AG04449 (cell line): ENCODE results near the gene XPR1.
"Not testable (repeated sequence)": the region's sequence is repeated elsewhere in the genome, so short reads cannot be mapped to it uniquely, and the experiment has no call there.

Experiments used
- CTCF ChIA-PET: fragments of 350-600 bp; formaldehyde crosslinking; extraction: SDS; loops from one replicate; lab custom pipeline; 2021; ENCODE audit warnings: antibody characterized with exemption; lab: Yijun Ruan, JAX
- POLR2A ChIA-PET: fragments of 400-600, 350-600 bp; formaldehyde crosslinking; extraction: SDS; loops from one replicate; lab custom pipeline; 2020; ENCODE audit warnings: antibody characterized with exemption, inconsistent platforms; lab: Yijun Ruan, JAX
- DNase-seq: peaks from one replicate; pipeline ENCODE4 v3.0.0-alpha.2; 2010; ENCODE audit warnings: low read depth, low spot score
- H3K4me3 ChIP-seq: 2 replicates; pipeline ENCODE4 v1.5.1; 2011; ENCODE audit warnings: low read depth, mild to moderate bottlenecking, control low read depth, low read length
- TF ChIP-seq, protein P1 (sequence below): IDR thresholded peaks from one replicate; pipeline ENCODE4 v1.5.1; 2011; ENCODE audit warnings: mild to moderate bottlenecking, moderate library complexity, low read length, control low read depth, inconsistent platforms; ENCODE audit not compliant: insufficient read depth; ENCODE audit errors: missing control alignments

The XPR1 gene

DNA sequence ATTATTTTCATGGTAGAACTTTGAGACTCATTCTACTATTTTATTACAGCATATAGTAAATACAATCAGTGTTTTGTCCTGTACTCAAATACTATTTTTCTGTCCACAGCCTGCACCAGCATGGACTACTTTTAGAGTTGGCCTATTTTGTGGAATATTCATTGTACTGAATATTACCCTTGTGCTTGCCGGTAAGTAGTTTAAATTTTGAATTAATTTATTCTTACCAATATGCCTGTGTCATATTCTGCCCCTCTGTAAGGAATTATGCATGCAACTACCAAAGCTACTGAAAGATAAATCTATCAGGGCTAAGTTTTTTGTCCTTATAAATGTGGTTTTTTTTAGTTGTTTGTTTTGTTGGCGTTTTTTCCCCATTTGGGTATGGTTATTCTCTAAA is 179.5 kb downstream of the XPR1 start:
- CTCF ChIA-PET: interaction anchor here (0.8 kb wide), 1 partner anchor 275 kb away, joined by 3 read pairs; no protein-coding TSS in a partner anchor
- POLR2A ChIA-PET: no interaction called here
- no peak for DNase-seq

DNA sequence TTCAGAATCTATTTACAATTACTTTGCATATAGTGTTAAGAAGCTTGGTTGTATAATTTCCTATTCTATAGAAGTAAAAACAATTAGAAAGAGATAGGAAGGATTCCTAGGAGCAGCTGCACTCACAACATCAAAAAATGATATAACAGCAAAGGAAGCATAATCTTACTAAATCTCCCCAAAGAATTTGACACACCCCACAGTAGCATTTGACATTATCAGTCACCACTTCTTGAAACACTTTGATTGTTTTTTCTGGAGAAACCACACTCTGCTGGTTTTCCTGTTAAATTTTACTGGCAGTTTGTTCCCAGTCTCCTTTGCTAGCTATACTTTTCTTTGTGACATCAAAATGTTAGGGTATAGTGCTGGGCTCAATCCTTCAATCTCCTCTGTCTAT is 180.1 kb downstream of the XPR1 start:
- H3K4me3 ChIP-seq: no peak overlapping the region
- CTCF ChIA-PET: interaction anchor here (0.8 kb wide), 1 partner anchor 276 kb away, joined by 3 read pairs; no protein-coding TSS in a partner anchor
- TF ChIP-seq, protein P1, sequence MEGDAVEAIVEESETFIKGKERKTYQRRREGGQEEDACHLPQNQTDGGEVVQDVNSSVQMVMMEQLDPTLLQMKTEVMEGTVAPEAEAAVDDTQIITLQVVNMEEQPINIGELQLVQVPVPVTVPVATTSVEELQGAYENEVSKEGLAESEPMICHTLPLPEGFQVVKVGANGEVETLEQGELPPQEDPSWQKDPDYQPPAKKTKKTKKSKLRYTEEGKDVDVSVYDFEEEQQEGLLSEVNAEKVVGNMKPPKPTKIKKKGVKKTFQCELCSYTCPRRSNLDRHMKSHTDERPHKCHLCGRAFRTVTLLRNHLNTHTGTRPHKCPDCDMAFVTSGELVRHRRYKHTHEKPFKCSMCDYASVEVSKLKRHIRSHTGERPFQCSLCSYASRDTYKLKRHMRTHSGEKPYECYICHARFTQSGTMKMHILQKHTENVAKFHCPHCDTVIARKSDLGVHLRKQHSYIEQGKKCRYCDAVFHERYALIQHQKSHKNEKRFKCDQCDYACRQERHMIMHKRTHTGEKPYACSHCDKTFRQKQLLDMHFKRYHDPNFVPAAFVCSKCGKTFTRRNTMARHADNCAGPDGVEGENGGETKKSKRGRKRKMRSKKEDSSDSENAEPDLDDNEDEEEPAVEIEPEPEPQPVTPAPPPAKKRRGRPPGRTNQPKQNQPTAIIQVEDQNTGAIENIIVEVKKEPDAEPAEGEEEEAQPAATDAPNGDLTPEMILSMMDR: no peak
- no peak for DNase-seq
- POLR2A ChIA-PET: no interaction called here

More for the DNA sequence above, 179.5 kb downstream of the XPR1 start:
- TF ChIP-seq, protein P1: no peak
- H3K4me3 ChIP-seq: no peak overlapping the region

DNA sequence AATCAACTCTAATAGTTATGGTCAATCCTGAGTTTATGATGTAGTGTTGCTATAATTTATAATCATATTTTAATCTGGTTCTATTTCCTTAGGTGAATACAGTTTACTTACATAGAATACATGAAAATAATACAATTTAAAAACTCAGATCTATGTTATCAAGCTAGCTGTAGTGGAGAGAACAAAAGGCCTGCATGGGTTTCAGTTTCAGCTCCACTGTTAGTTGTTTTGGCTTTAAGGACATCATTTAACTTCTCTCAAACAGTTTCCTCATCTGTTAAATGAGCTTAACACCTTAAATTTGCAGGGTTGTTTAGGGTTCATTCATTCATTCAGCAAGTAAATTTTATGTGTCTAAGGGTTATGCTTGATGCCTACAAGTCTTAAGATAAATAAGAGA is 182.4 kb downstream of the XPR1 start:
- H3K4me3 ChIP-seq: no peak overlapping the region
- ChIA-PET CTCF (interaction anchor here (0.6 to 1.1 kb wide), 3 partner anchors 40 to 281 kb away, joined by 3 to 6 read pairs (median 3); no protein-coding TSS in a partner anchor), POLR2A (no interaction called here)
- TF ChIP-seq, protein P1: no peak
- DNase-seq: no peak

DNA sequence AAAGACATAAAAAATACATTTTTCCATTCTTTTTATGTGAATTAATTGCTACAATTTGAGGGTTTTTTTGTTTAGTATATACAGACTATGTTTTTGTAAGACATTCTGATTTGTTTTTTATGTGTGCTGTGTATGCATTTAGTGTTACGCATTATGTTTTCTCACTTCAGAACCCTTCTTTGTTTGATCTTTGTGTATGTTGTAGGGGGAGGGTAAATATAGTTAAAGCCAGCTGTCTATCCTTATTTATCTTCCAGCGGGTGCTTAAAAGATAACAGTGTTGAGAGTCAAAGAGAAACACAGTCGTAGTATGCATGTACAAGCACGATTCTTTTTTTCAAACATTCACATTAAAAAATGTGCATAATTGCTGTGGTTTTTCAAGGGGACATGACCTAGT is 183.4 kb downstream of the XPR1 start:
- no peak overlapping the region for H3K4me3 ChIP-seq
- ChIA-PET POLR2A (no interaction called here), CTCF (interaction anchor here (0.9 kb wide), 1 partner anchor 39 kb away, joined by 3 read pairs; no protein-coding TSS in a partner anchor)
- TF ChIP-seq, protein P1: no peak
- DNase-seq: no peak

DNA sequence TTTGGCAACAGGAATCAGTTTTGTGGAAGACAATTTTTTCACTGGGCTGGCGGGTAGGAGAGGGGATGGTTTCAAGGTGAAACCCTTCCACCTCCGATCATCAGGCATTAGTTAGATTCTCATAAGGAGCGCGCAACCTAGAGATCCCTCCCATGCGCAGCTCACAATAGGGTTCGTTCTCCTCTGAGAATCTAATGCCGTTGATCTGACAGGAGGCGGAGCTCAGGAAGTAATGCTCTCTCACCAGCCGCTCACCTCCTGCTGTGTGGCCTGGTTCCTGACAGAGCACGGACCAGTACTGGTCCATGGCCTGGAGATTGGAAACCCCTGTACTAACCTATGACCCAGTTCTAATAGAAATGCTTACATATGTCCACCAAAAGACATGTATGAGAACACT is 184.3 kb downstream of the XPR1 start:
- ChIA-PET CTCF (no interaction called here), POLR2A (no interaction called here)
- DNase-seq: no peak
- TF ChIP-seq, protein P1: no peak
- H3K4me3 ChIP-seq: no peak overlapping the region

DNA sequence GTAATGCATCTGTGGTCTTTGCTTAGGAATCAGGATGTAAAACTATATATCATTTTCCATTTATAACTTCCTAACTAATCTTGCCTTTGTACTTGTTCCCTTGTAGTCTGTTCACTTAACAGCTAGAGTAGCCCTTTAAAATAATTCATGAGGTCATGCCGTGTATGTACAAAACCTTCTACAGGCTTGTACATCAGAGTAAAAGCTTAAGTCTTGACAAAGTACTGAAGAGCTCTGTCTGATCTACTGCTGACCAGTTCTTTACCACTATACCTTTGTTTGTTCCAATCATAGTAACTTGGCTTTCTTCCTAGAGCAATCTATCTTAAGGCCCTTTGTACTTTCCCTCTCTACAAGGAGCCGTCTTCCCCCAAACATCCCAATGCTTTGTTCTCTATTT is 190.1 kb downstream of the XPR1 start:
- no peak for DNase-seq
- TF ChIP-seq, protein P1: no peak
- CTCF ChIA-PET: no interaction called here
- POLR2A ChIA-PET: no interaction called here
- H3K4me3 ChIP-seq: no peak overlapping the region

DNA sequence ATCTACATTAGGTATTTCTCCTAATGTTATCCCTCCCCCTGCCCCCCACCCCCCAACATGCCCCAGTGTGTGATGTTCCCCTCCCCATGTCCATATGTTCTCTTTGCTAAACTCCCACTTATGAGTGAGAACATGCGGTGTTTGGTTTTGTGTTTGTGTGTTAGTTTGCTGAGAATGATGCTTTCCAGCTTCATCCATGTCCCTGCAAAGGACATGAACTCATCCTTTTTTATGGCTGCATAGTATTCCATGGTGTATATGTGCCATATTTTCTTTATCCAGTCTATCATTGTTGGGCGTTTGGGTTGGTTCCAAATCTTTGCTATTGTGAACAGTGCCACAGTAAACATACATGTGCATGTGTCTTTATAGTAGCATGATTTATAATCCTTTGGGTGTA is 199.7 kb downstream of the XPR1 start:
- CTCF ChIA-PET, DNase-seq, H3K4me3 ChIP-seq, POLR2A ChIA-PET: not testable (repeated sequence)

DNA sequence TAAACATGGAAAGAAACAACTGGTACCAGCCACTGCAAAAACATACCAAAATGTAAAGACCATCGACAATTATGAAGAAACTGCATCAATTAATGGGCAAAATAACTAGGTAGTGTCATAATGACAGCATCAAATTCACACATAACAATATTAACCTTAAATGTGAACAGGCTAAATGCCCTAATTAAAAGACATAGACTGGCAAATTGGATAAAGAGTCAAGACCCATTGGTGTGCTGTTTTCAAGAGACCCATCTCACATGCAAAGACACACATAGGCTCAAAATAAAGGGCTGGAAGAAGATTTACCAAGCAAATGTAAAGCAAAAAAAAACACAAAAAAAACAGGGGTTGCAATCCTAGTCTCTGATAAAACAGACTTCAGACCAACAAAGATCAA is 201.4 kb downstream of the XPR1 start:
- DNase-seq, CTCF ChIA-PET, POLR2A ChIA-PET, H3K4me3 ChIP-seq: not testable (repeated sequence)
